Stomach (tissue), 4 donors: Measurements from ENCODE around the gene ZNF778.

Experiments
- CTCF ChIP-seq, 7 experiments: fragments of 450-650 bp in 4 of 7; fragments of 200-600 bp in 3 of 7; sonication (generic) in 3 of 7; IDR thresholded peaks; one replicate each; pipeline ENCODE4 v1.5.1; 2016 to 2019; ENCODE audit warnings: antibody characterized with exemption in 7 of 7, control low read depth in 2 of 7, mild to moderate bottlenecking in 1 of 7
- POLR2A ChIP-seq, 4 donors: fragments of 450-650 bp; IDR thresholded peaks; one replicate each; pipeline ENCODE4 v1.6.1; 2016; ENCODE audit warnings: antibody characterized with exemption in 4 of 4, control low read depth in 2 of 4, mild to moderate bottlenecking in 1 of 4, moderate library complexity in 1 of 4

- no peak for TF ChIP-seq CTCF (IDR thresholded peaks at IDR 0.05)
- no peak for TF ChIP-seq POLR2A (IDR thresholded peaks at IDR 0.05)
Observed at GRCh38 chr16:89261691-89262563, 44.4 kb downstream of the ZNF778 start.
